Measurements from ENCODE around the gene CHST2.

CHST2 gene

DNA sequence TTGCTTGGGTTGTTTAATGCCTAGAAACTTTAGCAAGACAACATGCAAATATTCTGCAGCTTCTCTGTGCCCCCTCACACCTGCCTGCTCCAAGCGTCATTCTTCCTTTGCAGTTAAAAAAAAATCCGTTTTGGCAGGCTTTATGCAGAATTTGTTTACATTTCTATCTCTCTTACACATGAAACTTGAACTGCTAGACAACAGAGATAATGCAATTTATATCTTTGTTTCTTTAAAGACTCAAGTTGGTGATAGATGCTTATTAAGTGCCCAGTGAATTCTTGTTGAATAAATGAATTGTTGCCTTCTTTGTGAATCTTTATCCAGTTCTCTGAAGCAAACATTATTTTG, 53.2 kb downstream of the CHST2 start:
- no peak for DNase-seq (ENCODE audit: low read depth, low spot score)
- H3K9ac ChIP-seq (ENCODE audit: insufficient read length, low read depth): no peak overlapping the region
- peaks cover 15% of the 10 kb centered on the region; the same call in 1 of the 2 replicates for H3K9me3 ChIP-seq (ENCODE audit: insufficient read depth, low read length)
- no peak overlapping the region for H3K4me3 ChIP-seq (ENCODE audit: insufficient read length, low read depth)
- no peaks in the 10 kb centered on the region for H3K36me3 ChIP-seq (ENCODE audit: insufficient read depth, insufficient read length, low read length)
- TF ChIP-seq ZNF274 (IDR thresholded peaks at IDR 0.05; ENCODE audit: low read depth, low read length): no peak
- no peak for TF ChIP-seq SUZ12 (IDR thresholded peaks at IDR 0.05; ENCODE audit: extremely low read depth, insufficient read depth, insufficient read length)
- no peak for TF ChIP-seq YY1 (IDR thresholded peaks at IDR 0.05; ENCODE audit: insufficient read depth, insufficient read length)
- no peaks in the 10 kb centered on the region for H3K27me3 ChIP-seq (ENCODE audit: insufficient read depth, insufficient read length)
- no peaks in the 10 kb centered on the region for H3K4me1 ChIP-seq (ENCODE audit: insufficient read depth, insufficient read length)

DNA sequence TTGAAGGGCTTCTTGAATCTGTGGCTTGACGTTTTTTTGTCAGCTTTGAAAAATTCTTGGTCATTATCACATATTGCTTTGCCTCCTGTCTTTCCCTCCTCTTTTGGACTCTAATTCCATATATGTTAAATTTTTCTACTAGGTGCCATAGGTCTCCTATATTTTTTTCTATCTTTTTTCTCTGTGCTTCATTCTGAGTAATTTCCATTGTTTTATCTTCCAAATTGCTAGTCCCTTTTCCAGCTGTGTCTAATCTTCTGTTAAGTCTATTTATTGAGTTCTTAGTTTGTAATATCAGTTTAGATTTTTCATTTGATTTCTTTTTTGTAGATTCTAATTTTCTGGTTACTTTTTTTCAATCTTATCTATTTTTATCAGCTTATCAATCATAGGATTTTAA, 53.7 kb downstream of the CHST2 start:
- Histone ChIP-seq H3K4me3 (ENCODE audit: insufficient read length, low read depth) (no peak overlapping the region), H3K36me3 (ENCODE audit: insufficient read depth, insufficient read length, low read length) (no peaks in the 10 kb centered on the region)

More for the DNA sequence above, 53.7 kb downstream of the CHST2 start:
- H3K9ac ChIP-seq (ENCODE audit: insufficient read length, low read depth): no peak overlapping the region
- H3K4me1 ChIP-seq (ENCODE audit: insufficient read depth, insufficient read length): no peaks in the 10 kb centered on the region
- H3K27me3 ChIP-seq (ENCODE audit: insufficient read depth, insufficient read length): no peaks in the 10 kb centered on the region
- TF ChIP-seq ZNF274 (IDR thresholded peaks at IDR 0.05; ENCODE audit: low read depth, low read length) (no peak), SUZ12 (IDR thresholded peaks at IDR 0.05; ENCODE audit: extremely low read depth, insufficient read depth, insufficient read length) (no peak), YY1 (IDR thresholded peaks at IDR 0.05; ENCODE audit: insufficient read depth, insufficient read length) (no peak)
- no peak for DNase-seq (ENCODE audit: low read depth, low spot score)
- peaks cover 15% of the 10 kb centered on the region; the same call in 1 of the 2 replicates for H3K9me3 ChIP-seq (ENCODE audit: insufficient read depth, low read length)

All from NT2/D1 (cell line).